ENCODE data around the gene SNRPA.

GRCh38 chr19:40799558-40800338 is 48.7 kb downstream of the SNRPA start:
- TF ChIP-seq CTCF (IDR thresholded peaks at IDR 0.05 in 4 of 5, conservative IDR thresholded peaks at IDR 0.05 in 1 of 5) (no peak), POLR2A (IDR thresholded peaks at IDR 0.05) (no peak)

Measured in gastrocnemius medialis (tissue), 4 donors.